K562 (cell line): ENCODE data around the gene STYXL1. TPM values are rescaled to one million over a fixed set of nuclear protein-coding genes. Genes with fewer than 3 reads are reported as not detected.

ENCODE experiments used
- ATAC-seq: fragments of 200-7000 bp; cut with Tn5 transposase; 3 replicates; pipeline ENCODE4 v1.9.1; 2020; ENCODE audit warnings: moderate library complexity
- BruUV-seq: library from RNA; stranded (reverse); fragments of 400-500 nt; replicated peaks from 2 replicates; lab custom pipeline; 2021; lab: Mats Ljungman, UMichigan
- CTCF ChIA-PET: fragments of 300-600 bp; formaldehyde crosslinking; extraction: SDS; loops from one replicate; lab custom pipeline; 2021; ENCODE audit warnings: low intra/inter-chr PET ratio; lab: Yijun Ruan, JAX
- POLR2A ChIA-PET: fragments of 300-600, 350-650 bp; sonication (Branson Sonifier 250); formaldehyde crosslinking; extraction: SDS; loops from one replicate; lab custom pipeline; 2021; ENCODE audit warnings: antibody characterized with exemption, inconsistent platforms; lab: Yijun Ruan, JAX
- DNase-seq, 4 experiments: peaks; one replicate each; pipeline versions ENCODE4 v3.0.0 to v3.0.0-alpha.2; 2011 to 2018; ENCODE audit warnings: low spot score in 3 of 4, mixed read lengths in 3 of 4; ENCODE audit errors: extremely low read depth in 1 of 4
- FAIRE-seq: peaks from 2 replicates; lab custom pipeline; 2011; peaks lifted over from hg19 to GRCh38; lab: Jason Lieb, UNC
- H2AFZ ChIP-seq: 2 replicates; pipeline ENCODE4 v1.6.0; 2011; ENCODE audit warnings: low read depth, low read length, control low read depth, inconsistent platforms
- H3K27ac ChIP-seq: fragments of 200-600 bp; 3 replicates; pipeline ENCODE4 v1.8.0; 2011; ENCODE audit warnings: low read depth, mild to moderate bottlenecking, control low read depth, inconsistent platforms, low read length, moderate library complexity, mixed read lengths; ENCODE audit errors: extremely low read depth
- H3K27me3 ChIP-seq, 2 experiments: fragments of 300-600 bp in 1 of 2; 2 replicates in 1 of 2; 3 replicates in 1 of 2; pipeline versions ENCODE4 v1.6.0 to v1.8.0; 2011; ENCODE audit warnings: inconsistent platforms in 2 of 2, low read length in 2 of 2, mild to moderate bottlenecking in 1 of 2, mixed read lengths in 1 of 2, moderate library complexity in 1 of 2; ENCODE audit not compliant: control insufficient read depth in 2 of 2, insufficient read depth in 2 of 2
- H3K36me3 ChIP-seq: fragments of 300-600 bp; 3 replicates; pipeline ENCODE4 v1.8.0; 2011; ENCODE audit warnings: mild to moderate bottlenecking, low read length, inconsistent platforms; ENCODE audit not compliant: control insufficient read depth, insufficient read depth
- H3K4me1 ChIP-seq, 2 experiments: fragments of 200-600 bp in 1 of 2; replicated peaks in 1 of 2; 2 replicates in 1 of 2; 3 replicates in 1 of 2; pipeline versions ENCODE4 v1.5.1 to v1.8.0; 2011; ENCODE audit warnings: inconsistent platforms in 2 of 2, low read length in 2 of 2, mild to moderate bottlenecking in 1 of 2, mixed read lengths in 1 of 2, moderate library complexity in 1 of 2; ENCODE audit not compliant: control insufficient read depth in 2 of 2, insufficient read depth in 2 of 2
- H3K4me2 ChIP-seq: 2 replicates; pipeline ENCODE4 v1.6.1; 2011; ENCODE audit warnings: low read length, control low read depth, inconsistent platforms, mixed read lengths; ENCODE audit not compliant: insufficient read depth
- H3K4me3 ChIP-seq: fragments of 200-600 bp; sonication (generic), shearing (Covaris generic); 2 replicates; pipeline ENCODE4 v1.5.1; 2016; ENCODE audit warnings: control low read depth, inconsistent platforms
- H3K79me2 ChIP-seq: fragments of 200-600 bp; 3 replicates; pipeline ENCODE4 v1.8.0; 2011; ENCODE audit warnings: low read length, inconsistent platforms; ENCODE audit not compliant: control insufficient read depth, insufficient read depth
- H3K9ac ChIP-seq, 2 experiments: 2 replicates each; pipeline versions ENCODE4 v1.6.0 to v1.6.1; 2011; ENCODE audit warnings: low read depth in 2 of 2, low read length in 2 of 2, control low read depth in 1 of 2, inconsistent platforms in 1 of 2, mild to moderate bottlenecking in 1 of 2, mixed read lengths in 1 of 2; ENCODE audit not compliant: insufficient read depth in 1 of 2
- H3K9me1 ChIP-seq: one replicate; pipeline ENCODE4 v1.6.0; 2011; ENCODE audit warnings: inconsistent platforms, mild to moderate bottlenecking, low read length, moderate library complexity; ENCODE audit not compliant: control insufficient read depth, insufficient read depth
- H3K9me3 ChIP-seq: replicated peaks from 2 replicates; pipeline ENCODE4 v1.5.1; 2011; ENCODE audit warnings: low read depth, low read length, inconsistent platforms; ENCODE audit not compliant: control insufficient read depth, insufficient read depth
- H4K20me1 ChIP-seq: replicated peaks from 2 replicates; pipeline ENCODE4 v1.6.1; 2011; ENCODE audit warnings: low read length, inconsistent platforms, mixed read lengths; ENCODE audit not compliant: control insufficient read depth, insufficient read depth
- ARHGAP35 ChIP-seq: fragments of 450-650 bp; IDR thresholded peaks from 2 replicates; pipeline ENCODE4 v1.6.1; 2018; ENCODE audit not compliant: partially characterized antibody
- BHLHE40 ChIP-seq: IDR thresholded peaks from 2 replicates; pipeline ENCODE4 v1.6.1; 2011; ENCODE audit warnings: low read length, improper control_type of control experiment
- CBFA2T2 ChIP-seq: fragments of 450-650 bp; conservative IDR thresholded peaks from 2 replicates; pipeline ENCODE4 v1.6.1; 2017; ENCODE audit warnings: mild to moderate bottlenecking
- ESRRB ChIP-seq: fragments of 250-450 bp; sonication (Bioruptor Pico); IDR thresholded peaks from 2 replicates; pipeline ENCODE4 v1.5.0; 2020; ENCODE audit warnings: mild to moderate bottlenecking, moderate library complexity, borderline replicate concordance
- NR2C1 ChIP-seq, 2 experiments: fragments of 450-650 bp; IDR thresholded peaks; 2 replicates each; pipeline ENCODE4 v1.6.1; 2017; ENCODE audit warnings: mild to moderate bottlenecking in 2 of 2, antibody characterized with exemption in 1 of 2, inconsistent platforms in 1 of 2, missing compliant biosample characterization in 1 of 2, missing genetic modification characterization in 1 of 2
- NR3C1 ChIP-seq: sonication (generic); formaldehyde crosslinking; IDR thresholded peaks from 2 replicates; pipeline ENCODE4 v1.8.1; 2022; ENCODE audit warnings: missing genetic modification reagents
- RBBP5 ChIP-seq: fragments of 200-600 bp; sonication (generic); IDR thresholded peaks from 2 replicates; pipeline ENCODE4 v1.6.1; 2012; ENCODE audit warnings: borderline replicate concordance, mild to moderate bottlenecking, low read length, control low read depth, inconsistent platforms; ENCODE audit not compliant: insufficient read depth, poor library complexity, severe bottlenecking
- RBM25 ChIP-seq: fragments of 200-400 bp; formaldehyde crosslinking; IDR thresholded peaks from 2 replicates; pipeline ENCODE4 v1.6.1; 2018; ENCODE audit warnings: low read length, low read depth, moderate library complexity; ENCODE audit not compliant: severe bottlenecking
- RBM34 ChIP-seq: fragments of 200-400 bp; formaldehyde crosslinking; IDR thresholded peaks from 2 replicates; pipeline ENCODE4 v1.6.1; 2018; ENCODE audit warnings: low read length, borderline replicate concordance; ENCODE audit not compliant: insufficient read depth
- SRSF9 ChIP-seq: fragments of 200-400 bp; formaldehyde crosslinking; IDR thresholded peaks from 2 replicates; pipeline ENCODE4 v1.6.1; 2017; ENCODE audit warnings: low read depth, low read length, borderline replicate concordance
- ZFP1 ChIP-seq: fragments of 450-650 bp; formaldehyde crosslinking; IDR thresholded peaks from 2 replicates; pipeline ENCODE4 v1.4.0; 2020; ENCODE audit warnings: mild to moderate bottlenecking, mixed read lengths
- WGBS: fragments of 100-300 bp; shearing (Covaris generic); methylation state at CpG from one replicate; pipeline ENCODE4 v1.1.6; 2016; ENCODE audit warnings: low coverage, mixed read lengths; ENCODE audit not compliant: insufficient coverage; ENCODE audit errors: missing lambda C conversion rate; 5-methylcytosine and 5-hydroxymethylcytosine counted together
- in situ Hi-C: fragments of 300-500 bp; cut with MboI; formaldehyde crosslinking; loops from 4 replicates; pipeline ENCODE4 v1.15.0; 2018; ENCODE audit warnings: inconsistent platforms, mixed read lengths
- intact Hi-C: fragments of 100-400 bp; cut with micrococcal nuclease; formaldehyde crosslinking; loops from 2 replicates; pipeline ENCODE4 v1.14.2; 2022
- polyA plus RNA-seq, 8 experiments: library from polyadenylated mRNA; depleted of rRNA in 4 of 8; stranded (reverse) in 5 of 8; unstranded in 3 of 8; fragments of >200 nt; fragmentation: Nextera tagmentation in 2 of 8; fragmentation: Illumina TruSeq in 1 of 8; extraction: Ambion mirVana in 2 of 8; extraction: Trizol in 1 of 8; gene quantifications; 2 replicates each; pipeline versions ENCODE4 v1.2.1 to v1.2.3, GENCODE V29; 2011 to 2014; ENCODE audit warnings: inconsistent platforms in 1 of 8, missing spikeins in 1 of 8
- total RNA-seq, 7 experiments: library from RNA; depleted of rRNA in 6 of 7; stranded (reverse); fragments of >200 nt in 6 of 7; fragmentation: Illumina TruSeq in 2 of 7; extraction: Trizol in 2 of 7; gene quantifications; 2 replicates each; pipeline versions ENCODE4 v1.2.1 to v1.2.3, GENCODE V29; 2011 to 2021; ENCODE audit warnings: low replicate concordance in 1 of 7
- TF ChIP-seq, protein P1 (sequence below): fragments of 250-450 bp; sonication (Bioruptor Pico); IDR thresholded peaks from 2 replicates; pipeline ENCODE4 v1.4.0; 2020; ENCODE audit warnings: mild to moderate bottlenecking

The STYXL1 gene
- total and polyA plus RNA-seq, 9 of the 15 experiments (the other 6 are each of a cell fraction or from before 2014, with no cell fraction given): 36.5 to 97.2 (median 49.9) TPM

GRCh38 chr7:75966190-75966961 lies 81.4 kb downstream of the STYXL1 start:
- Histone ChIP-seq H3K27ac (no peak overlapping the region), H3K79me2 (no peaks in the 10 kb centered on the region), H3K4me1 (peaks cover 0 to 30% of the 10 kb centered on the region in 2 experiments; a peak in 3 of 5 replicates), H3K4me2 (no peak overlapping the region), H3K9me3 (no peaks in the 10 kb centered on the region), H3K9me1 (peaks cover 2% of the 10 kb centered on the region), H4K20me1 (no peaks in the 10 kb centered on the region), H3K36me3 (peaks cover 39% of the 10 kb centered on the region; the same call in 2 of the 3 replicates), H3K9ac (peak overlapping the region in 1 of 2 experiments; percentile 47; a peak in 1 of 4 replicates), H2AFZ (no peak overlapping the region), H3K27me3 (no peaks in the 10 kb centered on the region), H3K4me3 (no peak overlapping the region)
- TF ChIP-seq BHLHE40: no peak
- 0 out of 2 replicates have a peak, but pooled peaks have one; percentile 8 for TF ChIP-seq CBFA2T2
- no TSS peak for BruUV-seq
- ChIA-PET CTCF (no interaction called here), POLR2A (interaction anchor here (0.9 to 1.6 kb wide), 4 partner anchors 14 to 88 kb away, joined by 3 to 4 read pairs (median 4); partner anchors contain the start of gene RHBDD2)
- in situ Hi-C loops (no loop called here), intact Hi-C loops (no loop called here)
- 86% methylated on average over 25 of the region's 26 CpGs for WGBS
- FAIRE-seq (no peak), DNase-seq (no peak), ATAC-seq (no peak)

GRCh38 chr7:75965617-75966016 lies 82.2 kb downstream of the STYXL1 start:
- POLR2A ChIA-PET: interaction anchor here (0.6 to 1.6 kb wide), 4 partner anchors 15 to 87 kb away, joined by 3 to 4 read pairs (median 3); partner anchors contain the start of gene RHBDD2
- no peak for FAIRE-seq

More at GRCh38 chr7:75965617-75966016, 82.2 kb downstream of the STYXL1 start:
- Histone ChIP-seq H3K4me1 (peaks cover 0 to 27% of the 10 kb centered on the region in 2 experiments; a peak in 2 of 5 replicates), H3K4me3 (no peak overlapping the region), H3K4me2 (no peak overlapping the region), H3K9me1 (peaks cover 2% of the 10 kb centered on the region), H4K20me1 (no peaks in the 10 kb centered on the region), H3K9ac (peak overlapping the region in 1 of 2 experiments; percentile 9; a peak in 2 of 4 replicates), H3K79me2 (no peaks in the 10 kb centered on the region), H3K27ac (no peak overlapping the region), H2AFZ (no peak overlapping the region), H3K9me3 (no peaks in the 10 kb centered on the region), H3K36me3 (peaks cover 39% of the 10 kb centered on the region; the same call in 2 of the 3 replicates), H3K27me3 (no peaks in the 10 kb centered on the region)
- BruUV-seq: no TSS peak
- TF ChIP-seq, protein P1, sequence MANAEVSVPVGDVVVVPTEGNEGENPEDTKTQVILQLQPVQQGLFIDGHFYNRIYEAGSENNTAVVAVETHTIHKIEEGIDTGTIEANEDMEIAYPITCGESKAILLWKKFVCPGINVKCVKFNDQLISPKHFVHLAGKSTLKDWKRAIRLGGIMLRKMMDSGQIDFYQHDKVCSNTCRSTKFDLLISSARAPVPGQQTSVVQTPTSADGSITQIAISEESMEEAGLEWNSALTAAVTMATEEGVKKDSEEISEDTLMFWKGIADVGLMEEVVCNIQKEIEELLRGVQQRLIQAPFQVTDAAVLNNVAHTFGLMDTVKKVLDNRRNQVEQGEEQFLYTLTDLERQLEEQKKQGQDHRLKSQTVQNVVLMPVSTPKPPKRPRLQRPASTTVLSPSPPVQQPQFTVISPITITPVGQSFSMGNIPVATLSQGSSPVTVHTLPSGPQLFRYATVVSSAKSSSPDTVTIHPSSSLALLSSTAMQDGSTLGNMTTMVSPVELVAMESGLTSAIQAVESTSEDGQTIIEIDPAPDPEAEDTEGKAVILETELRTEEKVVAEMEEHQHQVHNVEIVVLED: no peak
- no peak for TF ChIP-seq NR2C1 (IDR thresholded peaks at IDR 0.05)
- TF ChIP-seq NR2C1 (tag; IDR thresholded peaks at IDR 0.05): no peak
- no peak for TF ChIP-seq RBM34
- no peak for TF ChIP-seq NR3C1 (CRISPR knock-in tag)
- TF ChIP-seq RBM25: no peak
- no peak for TF ChIP-seq ARHGAP35
- no peak for TF ChIP-seq ESRRB
- TF ChIP-seq RBBP5: no peak
- TF ChIP-seq SRSF9: no peak
- TF ChIP-seq ZFP1 (CRISPR knock-in tag): no peak
- ATAC-seq: no peak
- intact Hi-C loops (no loop called here), in situ Hi-C loops (no loop called here)
- 78% methylated on average over 13 of the region's 13 CpGs for WGBS
- CTCF ChIA-PET: no interaction called here
- DNase-seq: peak in 1 of 4 experiments; percentile 14
